ENCODE measurements around the gene CYSRT1. TPM values are rescaled to one million over a fixed set of nuclear protein-coding genes. Genes with fewer than 3 reads are reported as not detected.
A peak's percentile ranks its signal among the peaks of the same experiment; 100 is the strongest.
"Not testable (repeated sequence)": the region's sequence is repeated elsewhere in the genome, so short reads cannot be mapped to it uniquely, and the experiment has no call there.

The CYSRT1 gene
- total RNA-seq, 2 donors from 2014 or later = 0.34 to 0.64 TPM

DNA sequence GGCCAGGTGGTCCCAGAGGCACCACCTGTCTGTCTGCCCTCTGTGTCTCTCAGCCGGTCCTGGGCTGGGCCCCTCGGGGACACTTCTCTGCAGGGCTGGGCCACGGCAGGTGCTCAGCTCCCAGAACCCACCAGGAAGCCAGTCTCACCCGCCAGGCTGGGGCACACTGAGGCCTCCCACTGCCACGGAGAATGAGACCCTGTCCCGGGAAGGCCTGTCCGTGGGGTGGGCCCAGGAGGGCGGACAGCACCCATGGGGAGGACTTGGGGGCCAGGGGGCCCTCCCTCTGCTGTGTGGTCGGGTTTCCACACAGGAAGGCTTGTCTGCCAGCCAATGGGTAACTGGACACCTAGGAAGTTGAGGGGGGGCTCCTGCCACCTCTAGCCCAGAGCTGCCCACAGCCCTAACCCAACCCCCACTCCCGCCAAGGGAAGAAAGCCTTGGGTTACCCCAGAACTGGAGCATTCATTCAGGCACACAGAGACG lies 12.0 kb downstream of the CYSRT1 start:
- ATAC-seq = no peak
- no peak overlapping the region for H3K27ac Mint-ChIP-seq
- H3K9me3 Mint-ChIP-seq = no peaks in the 10 kb centered on the region
- no peak for DNase-seq (ENCODE audit: low spot score in 2 of 2)
- H3K36me3 Mint-ChIP-seq = peaks cover 2 to 4% of the 10 kb centered on the region in 2 donors

- Mint-ChIP-seq H3K27ac (no peak overlapping the region), H3K9me3 (no peaks in the 10 kb centered on the region), H3K36me3 (peaks cover 13 to 15% of the 10 kb centered on the region in 2 donors)
- ATAC-seq (no peak), DNase-seq (ENCODE audit: low spot score in 2 of 2) (no peak)
Observed at GRCh38 chr9:137237759-137238726, 13.1 kb downstream of the CYSRT1 start.

DNA sequence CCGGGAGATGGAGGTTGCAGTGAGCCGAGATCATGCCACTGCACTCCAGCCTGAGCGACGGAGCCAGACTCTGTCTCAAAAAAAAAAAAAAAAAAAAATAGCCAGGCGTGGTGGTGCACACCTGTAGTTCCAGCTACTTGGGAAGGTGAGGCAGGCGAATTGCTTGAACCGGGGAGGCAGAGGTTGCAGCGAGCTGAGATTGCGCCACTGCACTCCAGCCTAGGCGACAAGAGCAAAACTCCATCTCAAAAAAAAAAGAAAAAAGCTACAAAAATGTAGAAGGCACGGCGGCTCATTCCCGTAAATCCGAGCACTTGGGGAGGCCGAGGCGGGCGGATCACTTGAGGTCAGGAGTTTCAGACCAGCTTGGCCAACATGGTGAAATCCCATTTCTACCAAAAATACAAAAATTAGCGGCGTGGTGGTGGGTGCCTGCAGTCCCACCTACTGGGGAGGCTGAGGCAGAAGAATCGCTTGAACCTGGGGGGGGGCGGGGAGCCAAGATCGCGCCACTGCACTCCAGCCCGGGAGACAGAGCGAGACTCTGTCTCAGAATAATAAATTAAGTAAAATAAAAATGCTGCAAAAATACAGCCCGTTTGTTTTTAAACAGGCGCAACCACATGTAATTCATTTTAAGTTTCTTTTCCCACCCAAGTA lies 14.7 kb downstream of the CYSRT1 start:
- Mint-ChIP-seq H3K36me3 (peaks cover 15 to 18% of the 10 kb centered on the region in 2 donors), H3K27ac (peak overlapping the region; percentile 63 to 90)
- not testable (repeated sequence) for ATAC-seq; DNase-seq (ENCODE audit: low spot score in 2 of 2); H3K9me3 Mint-ChIP-seq

GRCh38 chr9:137240318-137240840 lies 15.4 kb downstream of the CYSRT1 start:
- H3K27ac Mint-ChIP-seq = peak overlapping the region in 1 of 2 donors; percentile 93
- ATAC-seq = peak; percentile 22 to 30
- no peaks in the 10 kb centered on the region for H3K9me3 Mint-ChIP-seq
- peaks cover 15 to 18% of the 10 kb centered on the region in 2 donors for H3K36me3 Mint-ChIP-seq
- DNase-seq (ENCODE audit: low spot score in 2 of 2) = peak in 1 of 2 donors; percentile 66

DNA sequence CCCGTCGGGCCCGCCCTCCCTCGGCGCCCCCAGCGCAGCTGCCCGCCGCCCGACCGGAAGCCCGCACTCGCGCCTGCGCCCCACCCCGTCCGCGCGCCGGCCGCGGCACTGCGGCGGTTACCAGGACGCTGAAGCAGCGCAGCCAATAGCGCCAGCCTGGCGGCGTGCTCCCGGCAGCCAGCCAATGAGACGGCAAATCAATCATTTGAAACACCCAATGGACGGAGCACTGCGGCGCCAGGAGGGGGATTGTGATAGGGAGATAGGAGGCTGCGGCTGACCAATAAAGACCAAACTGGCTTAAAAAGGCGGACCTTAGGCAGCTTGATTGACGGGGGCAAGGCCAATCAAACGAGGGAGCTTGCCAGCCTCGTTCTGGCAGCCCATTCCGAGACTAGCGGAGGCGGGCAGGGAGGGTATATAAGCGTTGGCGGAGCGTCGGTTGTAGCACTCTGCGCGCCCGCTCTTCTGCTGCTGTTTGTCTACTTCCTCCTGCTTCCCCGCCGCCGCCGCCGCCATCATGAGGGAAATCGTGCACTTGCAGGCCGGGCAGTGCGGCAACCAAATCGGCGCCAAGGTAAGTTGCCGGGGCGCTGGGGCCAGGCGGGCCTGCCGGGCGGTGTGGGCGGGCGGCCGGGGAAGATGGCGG lies 16.0 kb downstream of the CYSRT1 start, which contains the start of gene TUBB4B:
TSS of gene TUBB4B (plus strand) at position 447 of the 649 bp plus-strand sequence. CDS start at position 521, 74 bp downstream.
- no peaks in the 10 kb centered on the region for H3K9me3 Mint-ChIP-seq
- ATAC-seq (peak; percentile 67 to 79), DNase-seq (ENCODE audit: low spot score in 2 of 2) (peak; percentile 96 to 100)
- peak within 1 kb of the TSS; percentile 93 to 100 for H3K27ac Mint-ChIP-seq
- peaks cover 15 to 18% of the 10 kb centered on the region in 2 donors for H3K36me3 Mint-ChIP-seq

- Mint-ChIP-seq H3K36me3 (peaks cover 15 to 18% of the 10 kb centered on the region in 2 donors), H3K9me3 (no peaks in the 10 kb centered on the region), H3K27ac (peak overlapping the region; percentile 93 to 97)
- peak; percentile 62 to 76 for DNase-seq (ENCODE audit: low spot score in 2 of 2)
- ATAC-seq = peak; percentile 24 to 33
Observed at GRCh38 chr9:137241490-137242268, 16.7 kb downstream of the CYSRT1 start.

- DNase-seq (ENCODE audit: low spot score in 2 of 2) = no peak
- no peak for ATAC-seq
Observed at GRCh38 chr9:137242269-137243203, 17.6 kb downstream of the CYSRT1 start.

GRCh38 chr9:137243266-137243625 lies 18.3 kb downstream of the CYSRT1 start:
- H3K9me3 Mint-ChIP-seq; DNase-seq (ENCODE audit: low spot score in 2 of 2); ATAC-seq: not testable (repeated sequence)
- Mint-ChIP-seq H3K27ac (peak overlapping the region; percentile 82 to 97), H3K36me3 (peaks cover 15 to 18% of the 10 kb centered on the region in 2 donors)

More at GRCh38 chr9:137242269-137243203, 17.6 kb downstream of the CYSRT1 start:
- Mint-ChIP-seq H3K9me3 (no peaks in the 10 kb centered on the region), H3K36me3 (peaks cover 15 to 18% of the 10 kb centered on the region in 2 donors), H3K27ac (peak overlapping the region; percentile 82 to 97)

- ATAC-seq (no peak), DNase-seq (ENCODE audit: low spot score in 2 of 2) (no peak)
- no peaks in the 10 kb centered on the region for H3K9me3 Mint-ChIP-seq
- peaks cover 15 to 16% of the 10 kb centered on the region in 2 donors for H3K36me3 Mint-ChIP-seq
- H3K27ac Mint-ChIP-seq = peak overlapping the region; percentile 82 to 97
Observed at GRCh38 chr9:137243626-137244485, 18.9 kb downstream of the CYSRT1 start.

DNA sequence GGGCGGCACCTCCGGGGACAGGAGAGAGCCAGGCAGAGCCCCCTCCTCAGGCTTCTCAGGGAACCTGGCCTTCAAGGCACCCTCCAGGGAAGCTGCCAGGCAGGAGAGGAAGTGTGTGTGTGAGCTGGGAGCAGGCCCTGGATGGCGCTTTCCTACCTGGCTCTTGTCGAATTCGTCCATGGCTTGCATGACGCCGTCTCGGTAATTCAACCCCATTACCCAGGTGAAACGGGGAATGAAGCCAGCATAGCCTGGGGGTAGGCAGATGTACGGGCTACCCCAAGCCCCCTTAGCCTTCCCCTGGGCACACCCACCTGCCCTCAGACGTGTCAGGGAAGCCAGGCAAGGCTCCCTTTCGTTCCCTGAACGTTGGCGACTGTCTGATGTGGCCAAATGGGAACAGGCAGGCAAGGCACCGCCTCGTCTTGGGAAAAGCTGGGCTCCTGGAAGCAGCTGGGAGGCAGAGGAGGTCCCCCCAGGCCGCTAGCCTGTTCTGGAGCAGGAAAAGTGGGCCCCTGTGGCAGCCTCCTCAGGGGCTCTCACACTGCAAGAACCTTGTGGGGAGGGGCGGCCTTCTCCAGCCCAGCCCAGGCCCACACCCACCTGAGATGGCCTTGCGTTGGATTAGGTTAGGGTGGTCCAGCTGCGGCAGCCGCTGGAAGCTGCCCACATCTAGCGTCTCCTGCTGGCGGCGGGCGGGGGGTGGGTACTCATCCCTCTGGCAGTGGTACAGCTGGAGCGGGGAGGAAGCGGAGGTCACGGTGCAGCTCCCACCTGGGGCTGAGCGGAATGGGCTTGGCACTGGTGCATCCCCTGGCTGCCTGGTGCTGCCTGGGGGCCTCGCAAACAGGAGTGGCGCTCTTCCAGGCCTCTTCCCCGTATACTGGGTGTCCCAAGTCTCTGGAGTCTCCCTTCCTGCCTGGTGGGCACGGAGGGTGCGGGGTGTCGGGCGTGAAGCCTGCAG lies 19.8 kb downstream of the CYSRT1 start:
- peak overlapping the region; percentile 82 to 97 for H3K27ac Mint-ChIP-seq
- ATAC-seq (no peak), DNase-seq (ENCODE audit: low spot score in 2 of 2) (no peak)
- no peaks in the 10 kb centered on the region for H3K9me3 Mint-ChIP-seq
- H3K36me3 Mint-ChIP-seq = peaks cover 14 to 15% of the 10 kb centered on the region in 2 donors

GRCh38 chr9:137245450-137246421 lies 20.8 kb downstream of the CYSRT1 start:
- Mint-ChIP-seq H3K36me3 (peaks cover 14 to 15% of the 10 kb centered on the region in 2 donors), H3K9me3 (no peaks in the 10 kb centered on the region), H3K27ac (peak overlapping the region; percentile 14 to 97)
- DNase-seq (ENCODE audit: low spot score in 2 of 2) (peak in 1 of 2 donors; percentile 56), ATAC-seq (no peak)
